H1 (cell line): ENCODE results near the gene MIR17HG. TPM values are rescaled to one million over a fixed set of nuclear protein-coding genes. Genes with fewer than 3 reads are reported as not detected.

Experiments
- ASH2L ChIP-seq: fragments of 200-600, 300-600 bp; sonication (generic); IDR thresholded peaks from one replicate; pipeline ENCODE4 v1.7.1; 2017; ENCODE audit warnings: low read length
- FOSL1 ChIP-seq: IDR thresholded peaks from 2 replicates; pipeline ENCODE4 v1.6.1; 2011; ENCODE audit warnings: mild to moderate bottlenecking, low read depth, low read length, moderate library complexity; ENCODE audit not compliant: insufficient read depth
- TAF1 ChIP-seq: IDR thresholded peaks from 2 replicates; pipeline ENCODE4 v1.6.1; 2011; ENCODE audit warnings: mild to moderate bottlenecking, low read depth, low read length
- polyA plus RNA-seq, 7 experiments: library from polyadenylated mRNA; depleted of rRNA in 3 of 7; stranded (reverse) in 5 of 7; unstranded in 2 of 7; fragments of >200 nt in 5 of 7; fragments of 200-250 nt in 2 of 7; gene quantifications; 1 replicate in 5 of 7; 2 replicates in 1 of 7; 4 replicates in 1 of 7; pipeline versions ENCODE4 v1.2.1 to v1.2.3, GENCODE V29; 2011 to 2013; ENCODE audit warnings: missing spikeins in 2 of 7, mixed read lengths in 2 of 7
- total RNA-seq: library from RNA; stranded (reverse); fragmentation: NEBNext Ultra II Directional; extraction: Animal tissue kit (Norgen Biotek cat#: 25700); gene quantifications from 2 replicates; pipeline ENCODE4 v1.2.1, GENCODE V29; 2021

The MIR17HG gene
- total and polyA plus RNA-seq, 2 of the 8 experiments (the other 6 are each of a cell fraction or from before 2014, with no cell fraction given), result 11.5 to 36.9 TPM

DNA sequence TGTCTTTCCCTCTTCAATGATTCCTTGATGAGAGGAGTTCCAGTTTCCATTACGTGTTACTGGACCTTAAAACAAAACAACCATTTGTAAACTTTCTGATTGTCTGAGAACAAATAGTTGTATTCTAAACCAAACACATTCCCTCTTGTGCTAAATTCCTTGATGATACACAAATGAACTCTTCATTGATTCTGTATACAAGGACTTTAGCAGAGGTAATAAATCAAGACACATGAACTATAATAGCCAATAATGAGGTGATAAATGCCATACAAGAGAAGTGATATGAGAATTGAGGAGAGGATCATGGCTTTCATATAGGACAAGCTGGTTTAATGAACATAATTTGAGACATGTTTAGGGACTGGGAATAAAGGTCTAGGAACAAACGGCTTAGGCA is 37.4 kb downstream of the MIR17HG start (continued):
- TF ChIP-seq FOSL1 (no peak), ASH2L (no peak), TAF1 (no peak)
- TF ChIP-seq, all 59 proteins: peak for 0
